Measurements from ENCODE around the gene RIN3.

Gene RIN3

GRCh38 chr14:92555465-92556111, 42.0 kb downstream of the RIN3 start:
- DNase-seq (ENCODE audit: low spot score), result no peak

- DNase-seq (ENCODE audit: low spot score), result no peak
Observed at GRCh38 chr14:92556255-92556741, 42.7 kb downstream of the RIN3 start.

- no peak for DNase-seq (ENCODE audit: low spot score)
Observed at GRCh38 chr14:92556863-92557543, 43.4 kb downstream of the RIN3 start.

GRCh38 chr14:92557544-92557912, 43.9 kb downstream of the RIN3 start:
- no peak for DNase-seq (ENCODE audit: low spot score)

- no peak for DNase-seq (ENCODE audit: low spot score)
Observed at GRCh38 chr14:92558319-92558718, 44.7 kb downstream of the RIN3 start.

GRCh38 chr14:92559486-92559885, 45.9 kb downstream of the RIN3 start:
- no peak for DNase-seq (ENCODE audit: low spot score)

- DNase-seq (ENCODE audit: low spot score), result no peak
Observed at GRCh38 chr14:92560106-92560865, 46.7 kb downstream of the RIN3 start.

GRCh38 chr14:92561906-92562479, 48.4 kb downstream of the RIN3 start:
- no peak for DNase-seq (ENCODE audit: low spot score)

GRCh38 chr14:92563359-92563758, 49.8 kb downstream of the RIN3 start:
- peak; percentile 28 for DNase-seq (ENCODE audit: low spot score)

- DNase-seq (ENCODE audit: low spot score), result no peak
Observed at GRCh38 chr14:92563765-92564285, 50.2 kb downstream of the RIN3 start.

GRCh38 chr14:92564344-92565039, 50.9 kb downstream of the RIN3 start:
- no peak for DNase-seq (ENCODE audit: low spot score)

GRCh38 chr14:92565040-92565717, 51.6 kb downstream of the RIN3 start:
- DNase-seq (ENCODE audit: low spot score), result no peak

GRCh38 chr14:92565718-92566115, 52.1 kb downstream of the RIN3 start:
- no peak for DNase-seq (ENCODE audit: low spot score)

GRCh38 chr14:92567173-92567725, 53.7 kb downstream of the RIN3 start:
- no peak for DNase-seq (ENCODE audit: low spot score)

GRCh38 chr14:92568621-92569479, 55.3 kb downstream of the RIN3 start:
- DNase-seq (ENCODE audit: low spot score), result no peak

GRCh38 chr14:92570674-92571262, 57.2 kb downstream of the RIN3 start:
- DNase-seq (ENCODE audit: low spot score), result no peak

GRCh38 chr14:92572050-92572449, 58.5 kb downstream of the RIN3 start:
- DNase-seq (ENCODE audit: low spot score), result no peak

GRCh38 chr14:92573761-92574498, 60.3 kb downstream of the RIN3 start:
- DNase-seq (ENCODE audit: low spot score), result no peak
